Peyer's patch (tissue), 4 donors: Measurements from ENCODE around the gene IMMP2L. TPM values are rescaled to one million over a fixed set of nuclear protein-coding genes. Genes with fewer than 3 reads are reported as not detected.

ENCODE experiments used
- DNase-seq, 3 donors: peaks; one replicate each; pipeline ENCODE4 v3.0.0-alpha.2; 2017 to 2019
- H3K27ac ChIP-seq, 4 donors: fragments of 200-600 bp; sonication (generic); one replicate each; pipeline ENCODE4 v1.5.1; 2016 to 2019
- H3K27me3 ChIP-seq, 2 donors: fragments of 200-600 bp; sonication (generic); one replicate each; pipeline ENCODE4 v1.5.1; 2019
- H3K36me3 ChIP-seq, 3 donors: fragments of 200-600 bp; sonication (generic); one replicate each; pipeline ENCODE4 v1.5.1; 2016 to 2019
- H3K4me1 ChIP-seq, 4 donors: fragments of 200-600 bp; sonication (generic); one replicate each; pipeline ENCODE4 v1.5.1; 2016 to 2019
- H3K4me3 ChIP-seq, 4 donors: fragments of 200-600 bp; sonication (generic); 1 replicate in 3 of 4; 2 replicates in 1 of 4; pipeline ENCODE4 v1.5.1; 2016 to 2019; ENCODE audit warnings: mild to moderate bottlenecking in 1 of 4
- H3K9me3 ChIP-seq, 4 donors: fragments of 200-600 bp; sonication (generic); one replicate each; pipeline ENCODE4 v1.5.1; 2016 to 2019; ENCODE audit warnings: mild to moderate bottlenecking in 1 of 4
- CTCF ChIP-seq, 6 experiments: fragments of 450-650 bp in 4 of 6; fragments of 200-600 bp in 2 of 6; sonication (generic) in 1 of 6; IDR thresholded peaks; one replicate each; pipeline ENCODE4 v1.5.1; 2017 to 2019; ENCODE audit warnings: antibody characterized with exemption in 6 of 6, mild to moderate bottlenecking in 3 of 6, moderate library complexity in 1 of 6
- POLR2A ChIP-seq, 2 donors: fragments of 450-650 bp; IDR thresholded peaks; one replicate each; pipeline ENCODE4 v1.5.1; 2017; ENCODE audit warnings: antibody characterized with exemption in 2 of 2, mild to moderate bottlenecking in 2 of 2, moderate library complexity in 2 of 2
- total RNA-seq, 4 donors: library from RNA; depleted of rRNA; stranded (reverse); fragments of >200 nt; gene quantifications; one replicate each; pipeline ENCODE4 v1.1.0, GENCODE V29; 2016

The IMMP2L gene
- total RNA-seq, 4 donors from 2014 or later = 5.1 to 16.5 (median 10.9) TPM

DNA sequence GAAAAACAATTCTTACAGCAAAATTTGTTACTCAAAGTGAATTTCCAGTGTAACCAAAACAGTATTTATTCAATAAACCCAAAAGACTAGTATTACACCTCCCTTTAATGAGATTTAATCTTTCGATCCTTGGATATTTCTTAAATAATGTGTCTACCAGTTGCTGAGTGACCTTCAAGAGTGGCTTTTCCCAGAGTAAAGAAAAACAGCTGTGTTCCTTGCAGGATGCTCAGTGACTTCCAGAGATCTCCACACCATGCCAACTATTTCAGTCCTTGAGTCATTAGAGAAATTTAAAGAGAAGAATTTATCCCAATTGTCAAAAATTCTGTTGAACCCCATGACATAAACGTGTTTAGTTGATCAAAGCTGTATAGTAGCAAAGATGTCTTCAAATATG, 44.0 kb downstream of the IMMP2L start:
- Histone ChIP-seq H3K27me3 (no peaks in the 10 kb centered on the region), H3K9me3 (no peaks in the 10 kb centered on the region), H3K27ac (no peak overlapping the region), H3K4me3 (no peak overlapping the region), H3K4me1 (no peaks in the 10 kb centered on the region), H3K36me3 (no peaks in the 10 kb centered on the region)
- TF ChIP-seq CTCF (IDR thresholded peaks at IDR 0.05) (no peak), POLR2A (IDR thresholded peaks at IDR 0.05) (no peak)
- no peak for DNase-seq

DNA sequence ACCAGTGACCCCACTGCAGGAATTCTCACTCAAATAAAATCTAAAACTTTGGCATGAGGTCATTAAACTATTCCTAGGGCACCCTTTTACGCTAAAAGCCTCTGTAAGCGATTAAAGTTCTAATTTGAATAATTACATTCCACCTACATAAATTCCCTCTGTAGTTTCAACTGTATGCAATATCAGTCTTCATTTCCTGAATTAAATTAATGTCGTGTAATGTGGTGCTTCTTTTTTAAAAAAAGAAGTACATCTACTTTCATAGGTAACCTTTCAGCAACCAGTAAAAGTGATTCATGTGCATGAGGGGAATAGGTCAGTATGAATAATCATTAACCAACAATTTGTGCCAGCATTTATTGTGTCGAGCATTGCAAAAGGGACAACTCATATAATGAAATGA, 44.7 kb downstream of the IMMP2L start:
- no peak overlapping the region for H3K4me3 ChIP-seq
- H3K27me3 ChIP-seq = no peaks in the 10 kb centered on the region
- no peaks in the 10 kb centered on the region for H3K4me1 ChIP-seq
- H3K36me3 ChIP-seq = no peaks in the 10 kb centered on the region
- no peak for DNase-seq
- TF ChIP-seq CTCF (IDR thresholded peaks at IDR 0.05) = no peak
- no peak for TF ChIP-seq POLR2A (IDR thresholded peaks at IDR 0.05)
- no peaks in the 10 kb centered on the region for H3K9me3 ChIP-seq
- H3K27ac ChIP-seq = no peak overlapping the region

- Histone ChIP-seq H3K36me3 (no peaks in the 10 kb centered on the region), H3K27ac (no peak overlapping the region), H3K4me1 (no peaks in the 10 kb centered on the region), H3K9me3 (no peaks in the 10 kb centered on the region), H3K27me3 (no peaks in the 10 kb centered on the region), H3K4me3 (no peak overlapping the region)
- TF ChIP-seq CTCF (IDR thresholded peaks at IDR 0.05) = no peak
- TF ChIP-seq POLR2A (IDR thresholded peaks at IDR 0.05) = no peak
- DNase-seq = no peak
Measured at GRCh38 chr7:111516612-111517011, 45.7 kb downstream of the IMMP2L start.

DNA sequence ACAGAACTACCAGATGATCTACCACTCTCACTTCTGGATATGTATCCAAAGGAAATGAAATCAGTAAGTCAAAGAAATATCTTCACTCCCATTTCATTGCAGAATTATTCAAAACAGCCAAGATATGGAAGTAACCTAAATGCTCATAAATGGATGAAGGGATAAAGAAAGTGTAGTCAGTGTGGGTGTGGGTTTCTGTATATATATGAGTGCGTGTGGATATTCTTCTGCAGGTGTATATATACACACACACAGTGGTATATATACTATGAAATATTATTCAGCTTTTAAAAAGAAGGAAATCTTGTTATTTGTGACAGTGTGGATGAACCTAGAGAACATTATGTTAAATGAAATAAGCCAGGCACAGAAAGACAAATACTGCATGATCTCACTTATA, 48.7 kb downstream of the IMMP2L start:
- Histone ChIP-seq H3K4me3 (no peak overlapping the region), H3K27ac (no peak overlapping the region), H3K9me3 (no peaks in the 10 kb centered on the region), H3K36me3 (no peaks in the 10 kb centered on the region), H3K4me1 (no peaks in the 10 kb centered on the region), H3K27me3 (no peaks in the 10 kb centered on the region)
- no peak for TF ChIP-seq POLR2A (IDR thresholded peaks at IDR 0.05)
- no peak for TF ChIP-seq CTCF (IDR thresholded peaks at IDR 0.05)
- DNase-seq = no peak

GRCh38 chr7:111511845-111512244, 50.4 kb downstream of the IMMP2L start:
- Histone ChIP-seq H3K36me3 (no peaks in the 10 kb centered on the region), H3K4me3 (no peak overlapping the region), H3K27me3 (no peaks in the 10 kb centered on the region), H3K9me3 (no peaks in the 10 kb centered on the region), H3K4me1 (no peaks in the 10 kb centered on the region), H3K27ac (no peak overlapping the region)
- DNase-seq = no peak
- TF ChIP-seq CTCF (IDR thresholded peaks at IDR 0.05) (no peak), POLR2A (IDR thresholded peaks at IDR 0.05) (no peak)
